ENCODE results near the gene OTOP3. TPM values are rescaled to one million over a fixed set of nuclear protein-coding genes. Genes with fewer than 3 reads are reported as not detected.

The OTOP3 gene
- total RNA-seq, 1 experiment from 2014 or later: not detected

GRCh38 chr17:74987418-74987908 lies 51.8 kb downstream of the OTOP3 start, which contains the start of gene CDR2L:
TSS of gene CDR2L (plus strand) at chr17:74987632. CDS start at chr17:74988044, 412 bp downstream.
- TF ChIP-seq, protein P1, sequence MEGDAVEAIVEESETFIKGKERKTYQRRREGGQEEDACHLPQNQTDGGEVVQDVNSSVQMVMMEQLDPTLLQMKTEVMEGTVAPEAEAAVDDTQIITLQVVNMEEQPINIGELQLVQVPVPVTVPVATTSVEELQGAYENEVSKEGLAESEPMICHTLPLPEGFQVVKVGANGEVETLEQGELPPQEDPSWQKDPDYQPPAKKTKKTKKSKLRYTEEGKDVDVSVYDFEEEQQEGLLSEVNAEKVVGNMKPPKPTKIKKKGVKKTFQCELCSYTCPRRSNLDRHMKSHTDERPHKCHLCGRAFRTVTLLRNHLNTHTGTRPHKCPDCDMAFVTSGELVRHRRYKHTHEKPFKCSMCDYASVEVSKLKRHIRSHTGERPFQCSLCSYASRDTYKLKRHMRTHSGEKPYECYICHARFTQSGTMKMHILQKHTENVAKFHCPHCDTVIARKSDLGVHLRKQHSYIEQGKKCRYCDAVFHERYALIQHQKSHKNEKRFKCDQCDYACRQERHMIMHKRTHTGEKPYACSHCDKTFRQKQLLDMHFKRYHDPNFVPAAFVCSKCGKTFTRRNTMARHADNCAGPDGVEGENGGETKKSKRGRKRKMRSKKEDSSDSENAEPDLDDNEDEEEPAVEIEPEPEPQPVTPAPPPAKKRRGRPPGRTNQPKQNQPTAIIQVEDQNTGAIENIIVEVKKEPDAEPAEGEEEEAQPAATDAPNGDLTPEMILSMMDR (conservative IDR thresholded peaks at IDR 0.05): no peak; the same call in 2 of the 3 replicates
- Histone ChIP-seq H3K56ac (ENCODE audit: insufficient read length, low read depth, low read length) (no peak within 1 kb of the TSS), H4K20me1 (ENCODE audit: control insufficient read depth, insufficient read depth, insufficient read length) (no peaks in the 10 kb centered on the region), H2AK5ac (ENCODE audit: insufficient read length, low read length) (no peak within 1 kb of the TSS), H3K23ac (ENCODE audit: insufficient read length, low read depth, low read length) (no peak within 1 kb of the TSS), H3K4me2 (ENCODE audit: insufficient read depth, insufficient read length, low read length) (peak within 1 kb of the TSS; percentile 71), H4K8ac (replicated peaks; ENCODE audit: insufficient read length, low read depth, low read length) (no peak within 1 kb of the TSS), H3K27ac (ENCODE audit: insufficient read length, low read depth, low read length) (no peak within 1 kb of the TSS), H2BK120ac (ENCODE audit: low read depth, low read length, poor library complexity, severe bottlenecking) (no peak within 1 kb of the TSS), H3K79me2 (ENCODE audit: insufficient read depth, low read length) (peaks cover 9% of the 10 kb centered on the region; the same call in 1 of the 2 replicates), H3K27me3 (ENCODE audit: insufficient read depth, low read length) (no peaks in the 10 kb centered on the region), H3K18ac (ENCODE audit: insufficient read length, low read depth, low read length) (peak within 1 kb of the TSS; percentile 77), H3K23me2 (ENCODE audit: insufficient read length, low read depth, low read length, poor library complexity, severe bottlenecking) (peaks cover 11% of the 10 kb centered on the region), H4K91ac (ENCODE audit: insufficient read length, low read depth, low read length) (no peak within 1 kb of the TSS), H3K4me1 (ENCODE audit: insufficient read depth, low read length) (no peaks in the 10 kb centered on the region; the same call in 1 of the 2 replicates), H2BK12ac (ENCODE audit: insufficient read length, low read depth, low read length) (no peak within 1 kb of the TSS), H3K79me1 (ENCODE audit: insufficient read depth, low read depth, low read length, poor library complexity, severe bottlenecking) (peaks cover 8% of the 10 kb centered on the region), H3K4ac (ENCODE audit: low read depth, low read length) (no peak within 1 kb of the TSS; the same call in 1 of the 2 replicates), H4K5ac (ENCODE audit: insufficient read length, low read depth, low read length) (no peak within 1 kb of the TSS), H3T11ph (ENCODE audit: low read length) (no peak within 1 kb of the TSS), H3K9me3 (ENCODE audit: control insufficient read depth, low read depth, low read length) (no peaks in the 10 kb centered on the region), H2AFZ (ENCODE audit: low read length) (no peak within 1 kb of the TSS), H2BK15ac (ENCODE audit: low read depth, low read length) (no peak within 1 kb of the TSS), H2BK20ac (ENCODE audit: low read depth, low read length, poor library complexity, severe bottlenecking) (no peak within 1 kb of the TSS), H2BK5ac (ENCODE audit: insufficient read length, low read length) (no peak within 1 kb of the TSS), H3K9ac (ENCODE audit: extremely low read depth, insufficient read length, low read length) (peak within 1 kb of the TSS; percentile 53), H3K14ac (ENCODE audit: insufficient read depth, low read length) (peak within 1 kb of the TSS; percentile 79; the same call in 1 of the 2 replicates)
- no peaks in the 10 kb centered on the region; a peak in 1 of 5 replicates for H3K9me3 Mint-ChIP-seq
- peak; percentile 98 for DNase-seq
- H3K4me1 Mint-ChIP-seq: peaks cover 14 to 17% of the 10 kb centered on the region in 2 experiments
- peaks cover 0 to 2% (median 0%) of the 10 kb centered on the region in 3 experiments; a peak in 1 of 7 replicates for H3K36me3 Mint-ChIP-seq (ENCODE audit: insufficient read depth in 1 of 3, low read depth in 3 of 3)
- peak within 1 kb of the TSS; percentile 85 to 96 for H3K4me3 Mint-ChIP-seq
- WGBS (ENCODE audit: extremely low coverage, insufficient read length, low lambda C conversion rate): no CpG with 5 or more reads among the region's 51 CpGs
- H3K27ac Mint-ChIP-seq: peak within 1 kb of the TSS; percentile 81 to 97 (median 95); a peak in 6 of 7 replicates
- H3K27me3 Mint-ChIP-seq (ENCODE audit: low read depth): no peaks in the 10 kb centered on the region

Data from H9 (cell line).